NT2/D1 (cell line): Measurements from ENCODE around the gene KCNQ1OT1.

ENCODE experiments used
- SUZ12 ChIP-seq: IDR thresholded peaks from 2 replicates; pipeline ENCODE4 v1.6.1; 2011; ENCODE audit not compliant: insufficient read length, insufficient read depth; ENCODE audit errors: extremely low read depth
- YY1 ChIP-seq: IDR thresholded peaks from 2 replicates; pipeline ENCODE4 v1.6.1; 2011; ENCODE audit not compliant: insufficient read length, insufficient read depth
- ZNF274 ChIP-seq: IDR thresholded peaks from 2 replicates; pipeline ENCODE4 v1.6.1; 2011; ENCODE audit warnings: mild to moderate bottlenecking, low read depth, low read length

DNA sequence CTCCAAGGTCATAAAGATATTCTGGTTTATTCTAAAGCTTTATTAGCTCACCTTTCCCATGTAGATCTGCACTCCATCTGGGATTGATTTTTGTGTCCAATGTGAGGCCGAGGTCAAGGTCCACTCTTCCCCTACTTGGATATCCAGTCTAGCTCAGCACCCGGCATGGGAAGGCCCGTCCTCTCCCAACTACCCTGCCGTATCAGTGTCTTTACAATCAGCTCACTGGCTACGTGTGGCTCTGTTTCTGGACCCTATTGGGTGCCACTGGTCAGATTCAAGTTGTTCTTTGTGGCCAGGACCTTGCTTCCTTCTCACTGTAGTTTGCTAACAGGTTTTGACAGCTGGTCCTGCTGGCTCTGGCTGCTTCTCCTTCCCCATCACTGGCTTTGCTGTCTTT, 30.9 kb downstream of the KCNQ1OT1 start:
- no peak for TF ChIP-seq SUZ12
- TF ChIP-seq YY1 = no peak
- TF ChIP-seq ZNF274 = no peak
